ENCODE data around the gene SQOR. TPM values are rescaled to one million over a fixed set of nuclear protein-coding genes. Genes with fewer than 3 reads are reported as not detected.

SQOR gene
- total and polyA plus RNA-seq, 10 donors = 21.5 to 79.6 (median 56.1) TPM

DNA sequence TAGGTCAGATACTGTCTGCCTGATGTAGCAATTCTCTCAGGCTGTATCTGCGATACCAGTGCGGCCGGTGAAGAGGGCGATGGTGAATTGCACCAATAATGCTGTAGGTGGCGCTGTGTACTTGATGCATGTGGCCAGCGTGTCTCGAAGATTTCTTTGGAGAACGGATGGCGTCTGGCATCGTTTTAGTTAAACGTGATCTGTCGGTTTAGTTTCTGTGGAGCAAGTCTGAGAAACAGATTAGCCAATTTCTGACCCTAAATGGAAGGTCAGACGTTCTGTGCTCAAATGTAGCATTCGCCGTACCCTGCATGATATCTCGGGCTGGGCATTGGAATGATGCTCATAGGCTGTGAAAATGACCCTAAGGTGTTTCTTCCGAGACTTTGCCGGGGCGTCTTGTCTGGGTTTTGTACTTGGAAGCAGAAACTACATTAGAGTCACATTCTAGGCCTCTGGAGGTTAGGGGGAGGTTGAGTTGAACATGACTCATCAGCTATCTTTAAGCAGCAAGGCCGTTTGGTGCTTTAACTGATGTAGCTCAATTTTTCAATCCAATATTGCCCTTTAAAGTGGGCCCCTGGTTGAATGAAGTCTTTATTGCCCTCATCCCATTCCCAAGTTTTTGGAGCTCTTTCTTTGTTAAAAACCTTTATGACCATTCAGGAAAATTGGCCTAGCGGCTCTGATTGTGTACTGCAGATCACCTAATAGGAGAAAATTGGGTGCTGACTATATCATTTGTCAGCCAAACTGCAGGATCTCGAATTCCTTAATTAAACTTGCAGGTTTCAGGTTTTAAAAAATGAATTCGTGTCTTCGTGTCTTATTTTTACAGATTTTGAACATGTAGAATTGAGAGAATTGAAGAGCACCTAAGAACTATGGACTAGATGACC lies 80.0 kb downstream of the SQOR start:
- Histone ChIP-seq H3K4me3 (no peak overlapping the region), H3K4me1 (peaks cover 0 to 4% (median 0%) of the 10 kb centered on the region in 6 donors), H3K36me3 (no peaks in the 10 kb centered on the region), H3K27ac (no peak overlapping the region), H3K27me3 (replicated peaks in 1 of 7) (peaks cover 0 to 22% (median 13%) of the 10 kb centered on the region in 7 donors), H3K9me3 (no peaks in the 10 kb centered on the region)
- WGBS, 5 donors = 30 to 43% (median 38%) methylated on average over 24 of the region's 24 CpGs
- no peak for DNase-seq
- TF ChIP-seq POLR2AphosphoS5 (IDR thresholded peaks at IDR 0.05) (no peak), POLR2A (IDR thresholded peaks at IDR 0.05) (no peak)
- TF ChIP-seq, protein P1, sequence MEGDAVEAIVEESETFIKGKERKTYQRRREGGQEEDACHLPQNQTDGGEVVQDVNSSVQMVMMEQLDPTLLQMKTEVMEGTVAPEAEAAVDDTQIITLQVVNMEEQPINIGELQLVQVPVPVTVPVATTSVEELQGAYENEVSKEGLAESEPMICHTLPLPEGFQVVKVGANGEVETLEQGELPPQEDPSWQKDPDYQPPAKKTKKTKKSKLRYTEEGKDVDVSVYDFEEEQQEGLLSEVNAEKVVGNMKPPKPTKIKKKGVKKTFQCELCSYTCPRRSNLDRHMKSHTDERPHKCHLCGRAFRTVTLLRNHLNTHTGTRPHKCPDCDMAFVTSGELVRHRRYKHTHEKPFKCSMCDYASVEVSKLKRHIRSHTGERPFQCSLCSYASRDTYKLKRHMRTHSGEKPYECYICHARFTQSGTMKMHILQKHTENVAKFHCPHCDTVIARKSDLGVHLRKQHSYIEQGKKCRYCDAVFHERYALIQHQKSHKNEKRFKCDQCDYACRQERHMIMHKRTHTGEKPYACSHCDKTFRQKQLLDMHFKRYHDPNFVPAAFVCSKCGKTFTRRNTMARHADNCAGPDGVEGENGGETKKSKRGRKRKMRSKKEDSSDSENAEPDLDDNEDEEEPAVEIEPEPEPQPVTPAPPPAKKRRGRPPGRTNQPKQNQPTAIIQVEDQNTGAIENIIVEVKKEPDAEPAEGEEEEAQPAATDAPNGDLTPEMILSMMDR (IDR thresholded peaks at IDR 0.05 in 8 of 11, conservative IDR thresholded peaks at IDR 0.05 in 3 of 11) = peak; percentile 32 to 81 (median 66)
- intact Hi-C loops (cut with DNase I; ENCODE audit: low total_unique reads) = no loop called here

DNA sequence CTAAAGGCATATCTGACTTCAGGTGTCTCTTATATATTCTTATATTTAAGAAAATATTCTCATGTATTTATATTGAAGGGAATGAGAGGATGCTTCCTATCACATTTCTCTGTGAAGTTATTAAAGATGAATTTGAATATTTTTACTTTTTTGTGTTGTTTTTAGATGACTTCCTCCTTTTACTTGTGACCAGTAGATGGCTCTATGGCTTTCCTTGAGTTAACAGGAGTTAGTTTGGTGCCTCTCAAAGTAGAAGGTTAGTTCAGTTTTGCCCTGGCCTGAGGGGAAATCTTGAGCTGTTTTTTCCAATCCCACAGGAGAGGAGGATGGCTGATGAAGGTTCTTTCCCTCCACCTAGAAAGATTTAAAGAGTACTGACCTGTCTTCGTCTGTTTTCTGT lies 80.7 kb downstream of the SQOR start:
- no peak for DNase-seq
- Histone ChIP-seq H3K27ac (no peak overlapping the region), H3K27me3 (replicated peaks in 1 of 7) (peaks cover 0 to 24% (median 13%) of the 10 kb centered on the region in 7 donors), H3K4me3 (no peak overlapping the region), H3K36me3 (no peaks in the 10 kb centered on the region), H3K9me3 (no peaks in the 10 kb centered on the region), H3K4me1 (peaks cover 0 to 4% (median 0%) of the 10 kb centered on the region in 6 donors)
- TF ChIP-seq POLR2A (IDR thresholded peaks at IDR 0.05) (no peak), POLR2AphosphoS5 (IDR thresholded peaks at IDR 0.05) (no peak)
- TF ChIP-seq, protein P1 (IDR thresholded peaks at IDR 0.05 in 8 of 11, conservative IDR thresholded peaks at IDR 0.05 in 3 of 11) = peak in 1 of 11 experiments; percentile 22
- intact Hi-C loops (cut with DNase I; ENCODE audit: low total_unique reads) = no loop called here
- WGBS, 5 donors = 73 to 95% (median 81%) methylated on average over 1 of the region's 1 CpG

DNA sequence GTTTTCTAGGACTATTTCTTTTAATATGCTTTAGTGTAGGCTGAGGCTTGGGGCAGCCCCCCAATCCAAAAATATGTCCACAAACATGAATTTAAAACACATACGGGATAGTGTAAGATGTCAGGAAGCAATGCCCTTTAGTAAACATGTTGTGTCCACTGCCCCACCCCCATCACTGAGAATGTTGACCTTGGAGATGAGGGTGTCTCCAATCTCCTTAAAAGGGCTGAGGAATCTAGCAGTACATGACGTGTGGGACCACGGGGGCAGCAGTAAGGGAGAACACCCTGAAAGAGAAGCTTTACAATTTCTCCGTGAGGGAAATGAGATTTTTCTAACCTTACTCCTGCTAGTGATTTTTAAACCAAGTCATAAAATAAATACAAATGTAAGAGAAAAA lies 84.7 kb downstream of the SQOR start:
- DNase-seq = no peak
- TF ChIP-seq POLR2AphosphoS5 (IDR thresholded peaks at IDR 0.05) (no peak), POLR2A (IDR thresholded peaks at IDR 0.05) (no peak)
- TF ChIP-seq, protein P1 (IDR thresholded peaks at IDR 0.05 in 8 of 11, conservative IDR thresholded peaks at IDR 0.05 in 3 of 11) = no peak
- intact Hi-C loops (cut with DNase I; ENCODE audit: low total_unique reads) = no loop called here
- no peaks in the 10 kb centered on the region for H3K9me3 ChIP-seq
- no peaks in the 10 kb centered on the region for H3K36me3 ChIP-seq
- peaks cover 0 to 3% (median 0%) of the 10 kb centered on the region in 6 donors for H3K4me1 ChIP-seq
- peaks cover 0 to 24% (median 13%) of the 10 kb centered on the region in 7 donors for H3K27me3 ChIP-seq (replicated peaks in 1 of 7)
- 34 to 62% (median 54%) methylated on average over 4 of the region's 4 CpGs for WGBS, 5 donors
- H3K4me3 ChIP-seq = no peak overlapping the region
- H3K27ac ChIP-seq = no peak overlapping the region

DNA sequence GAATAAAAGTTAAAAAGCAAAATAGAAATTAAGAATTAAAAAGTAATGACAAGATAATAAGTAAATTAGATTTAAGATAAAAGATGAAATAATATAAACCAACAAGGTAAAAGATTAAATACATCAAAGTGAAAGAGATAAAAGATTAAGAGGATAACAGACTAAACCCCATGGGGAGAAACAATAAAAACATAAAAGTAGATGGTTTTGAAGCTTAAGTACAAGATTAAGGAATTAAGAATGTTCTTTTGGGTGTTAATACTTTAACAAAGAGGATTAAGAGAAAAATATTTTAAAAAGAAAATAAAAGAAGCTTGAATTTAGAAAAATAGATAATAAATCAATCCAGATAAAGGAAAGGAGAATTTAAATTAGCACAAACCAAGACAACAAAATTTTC lies 85.4 kb downstream of the SQOR start:
- H3K36me3 ChIP-seq = no peaks in the 10 kb centered on the region
- intact Hi-C loops (cut with DNase I; ENCODE audit: low total_unique reads) = no loop called here
- H3K27me3 ChIP-seq (replicated peaks in 1 of 7) = peaks cover 0 to 20% (median 13%) of the 10 kb centered on the region in 7 donors
- H3K4me3 ChIP-seq = no peak overlapping the region
- no peaks in the 10 kb centered on the region for H3K9me3 ChIP-seq
- no peak overlapping the region for H3K27ac ChIP-seq
- no peaks in the 10 kb centered on the region for H3K4me1 ChIP-seq
- DNase-seq = no peak
- TF ChIP-seq POLR2AphosphoS5 (IDR thresholded peaks at IDR 0.05) = no peak
- TF ChIP-seq POLR2A (IDR thresholded peaks at IDR 0.05) = no peak
- TF ChIP-seq, protein P1 (IDR thresholded peaks at IDR 0.05 in 8 of 11, conservative IDR thresholded peaks at IDR 0.05 in 3 of 11) = no peak

Measured in spleen (tissue), 11 donors.